Vagina (tissue), 2 donors: ENCODE measurements around the gene PINK1. TPM values are rescaled to one million over a fixed set of nuclear protein-coding genes. Genes with fewer than 3 reads are reported as not detected.

Experiments used
- DNase-seq, 2 donors: peaks; one replicate each; pipeline ENCODE4 v3.0.0-alpha.2; 2017; ENCODE audit errors: extremely low spot score in 2 of 2
- H3K27ac ChIP-seq: fragments of 200-600 bp; sonication (generic); one replicate; pipeline ENCODE4 v1.5.1; 2019
- H3K27me3 ChIP-seq: fragments of 200-600 bp; sonication (generic); one replicate; pipeline ENCODE4 v1.5.1; 2019
- H3K36me3 ChIP-seq, 2 donors: fragments of 200-600 bp; sonication (generic); one replicate each; pipeline ENCODE4 v1.5.1; 2017 to 2019
- H3K4me1 ChIP-seq: fragments of 200-600 bp; sonication (generic); one replicate; pipeline ENCODE4 v1.5.1; 2019
- H3K4me3 ChIP-seq, 2 donors: fragments of 200-600 bp; sonication (generic); 1 replicate in 1 of 2; 2 replicates in 1 of 2; pipeline ENCODE4 v1.5.1; 2016 to 2019
- H3K9me3 ChIP-seq: fragments of 200-600 bp; sonication (generic); one replicate; pipeline ENCODE4 v1.5.1; 2019
- POLR2A ChIP-seq, 2 donors: fragments of 450-650 bp; IDR thresholded peaks; one replicate each; pipeline ENCODE4 v1.6.1; 2017; ENCODE audit warnings: antibody characterized with exemption in 2 of 2, mild to moderate bottlenecking in 2 of 2, moderate library complexity in 2 of 2
- POLR2AphosphoS5 ChIP-seq, 2 donors: sonication (generic); formaldehyde crosslinking; IDR thresholded peaks; one replicate each; pipeline ENCODE4 v1.9.0; 2017; ENCODE audit warnings: antibody characterized with exemption in 2 of 2, mild to moderate bottlenecking in 2 of 2, low read depth in 1 of 2; ENCODE audit not compliant: insufficient read depth in 1 of 2
- intact Hi-C: fragments of 100-400 bp; cut with DNase I; formaldehyde crosslinking; loops from one replicate; pipeline ENCODE4 v1.15.1; 2023
- total RNA-seq: library from RNA; depleted of rRNA; stranded (reverse); fragments of >200 nt; gene quantifications from one replicate; pipeline ENCODE4 v1.2.3, GENCODE V29; 2016
- TF ChIP-seq, protein P1 (sequence below), 3 experiments: fragments of 450-650 bp in 2 of 3; fragments of 200-600 bp in 1 of 3; sonication (generic) in 1 of 3; IDR thresholded peaks; one replicate each; pipeline ENCODE4 v1.5.1; 2017 to 2019; ENCODE audit warnings: antibody characterized with exemption in 3 of 3, mild to moderate bottlenecking in 2 of 3, moderate library complexity in 2 of 3

The PINK1 gene
- total RNA-seq, 1 donor from 2014 or later = 113 TPM

GRCh38 chr1:20616847-20617487 is 16.3 kb upstream of the PINK1 start:
- no peak for DNase-seq
- Histone ChIP-seq H3K27me3 (no peaks in the 10 kb centered on the region), H3K9me3 (no peaks in the 10 kb centered on the region), H3K36me3 (no peaks in the 10 kb centered on the region), H3K4me3 (no peak overlapping the region), H3K4me1 (peaks cover 17% of the 10 kb centered on the region), H3K27ac (no peak overlapping the region)
- TF ChIP-seq, protein P1, sequence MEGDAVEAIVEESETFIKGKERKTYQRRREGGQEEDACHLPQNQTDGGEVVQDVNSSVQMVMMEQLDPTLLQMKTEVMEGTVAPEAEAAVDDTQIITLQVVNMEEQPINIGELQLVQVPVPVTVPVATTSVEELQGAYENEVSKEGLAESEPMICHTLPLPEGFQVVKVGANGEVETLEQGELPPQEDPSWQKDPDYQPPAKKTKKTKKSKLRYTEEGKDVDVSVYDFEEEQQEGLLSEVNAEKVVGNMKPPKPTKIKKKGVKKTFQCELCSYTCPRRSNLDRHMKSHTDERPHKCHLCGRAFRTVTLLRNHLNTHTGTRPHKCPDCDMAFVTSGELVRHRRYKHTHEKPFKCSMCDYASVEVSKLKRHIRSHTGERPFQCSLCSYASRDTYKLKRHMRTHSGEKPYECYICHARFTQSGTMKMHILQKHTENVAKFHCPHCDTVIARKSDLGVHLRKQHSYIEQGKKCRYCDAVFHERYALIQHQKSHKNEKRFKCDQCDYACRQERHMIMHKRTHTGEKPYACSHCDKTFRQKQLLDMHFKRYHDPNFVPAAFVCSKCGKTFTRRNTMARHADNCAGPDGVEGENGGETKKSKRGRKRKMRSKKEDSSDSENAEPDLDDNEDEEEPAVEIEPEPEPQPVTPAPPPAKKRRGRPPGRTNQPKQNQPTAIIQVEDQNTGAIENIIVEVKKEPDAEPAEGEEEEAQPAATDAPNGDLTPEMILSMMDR (IDR thresholded peaks at IDR 0.05) = no peak
- no peak for TF ChIP-seq POLR2A (IDR thresholded peaks at IDR 0.05)
- TF ChIP-seq POLR2AphosphoS5 (IDR thresholded peaks at IDR 0.05; ENCODE audit: insufficient read depth in 1 of 2, low read depth in 1 of 2) = no peak
- intact Hi-C loops = no loop called here

GRCh38 chr1:20618550-20618949 is 14.7 kb upstream of the PINK1 start:
- Histone ChIP-seq H3K4me1 (peaks cover 10% of the 10 kb centered on the region), H3K36me3 (no peaks in the 10 kb centered on the region), H3K4me3 (no peak overlapping the region), H3K27ac (no peak overlapping the region), H3K9me3 (no peaks in the 10 kb centered on the region), H3K27me3 (no peaks in the 10 kb centered on the region)
- intact Hi-C loops = no loop called here
- no peak for DNase-seq
- no peak for TF ChIP-seq POLR2A (IDR thresholded peaks at IDR 0.05)

DNA sequence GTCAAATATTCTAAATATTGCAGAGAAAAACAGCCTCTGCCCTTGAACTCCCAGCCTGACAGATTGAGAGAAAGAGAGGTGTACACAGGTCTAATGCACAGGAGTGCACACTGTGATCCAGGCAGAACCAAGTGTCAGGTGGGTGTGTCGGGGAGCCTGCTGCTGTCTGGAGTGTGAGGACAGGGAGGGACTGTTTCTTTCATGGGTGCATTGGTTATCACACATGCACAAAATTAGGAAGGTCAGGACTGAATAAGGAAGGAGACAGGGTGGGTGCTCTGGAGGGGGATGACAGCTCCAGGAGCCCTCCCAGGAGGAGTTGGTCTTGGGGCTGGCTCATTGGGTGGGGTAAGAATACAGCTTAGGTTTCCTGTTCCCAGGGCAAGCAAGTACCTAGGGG is 13.3 kb upstream of the PINK1 start:
- TF ChIP-seq, protein P1 (IDR thresholded peaks at IDR 0.05) = no peak
- no peak for TF ChIP-seq POLR2AphosphoS5 (IDR thresholded peaks at IDR 0.05; ENCODE audit: insufficient read depth in 1 of 2, low read depth in 1 of 2)
- no peak for TF ChIP-seq POLR2A (IDR thresholded peaks at IDR 0.05)
- no peaks in the 10 kb centered on the region for H3K9me3 ChIP-seq
- H3K36me3 ChIP-seq = no peaks in the 10 kb centered on the region
- no peak overlapping the region for H3K4me3 ChIP-seq
- no peaks in the 10 kb centered on the region for H3K4me1 ChIP-seq
- H3K27ac ChIP-seq = no peak overlapping the region
- intact Hi-C loops = no loop called here
- no peaks in the 10 kb centered on the region for H3K27me3 ChIP-seq
- DNase-seq = no peak

DNA sequence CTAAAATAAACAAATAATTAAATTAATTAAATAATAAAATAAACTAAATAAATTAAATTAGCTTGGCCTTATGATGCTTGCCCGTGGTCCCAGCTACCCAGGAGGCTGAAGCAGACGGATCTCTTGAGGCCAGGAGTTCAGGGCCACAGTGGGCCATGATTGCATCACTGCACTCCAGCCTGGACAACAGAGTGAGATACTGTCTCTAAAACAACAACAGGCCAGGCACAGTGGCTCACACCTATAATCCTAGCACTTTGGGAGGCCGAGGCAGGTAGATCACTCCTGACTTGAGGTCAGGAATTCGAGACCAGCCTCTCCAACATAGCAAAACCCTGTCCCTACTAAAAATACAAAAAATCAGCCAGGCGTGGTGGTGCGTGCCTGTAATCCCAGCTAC is 12.2 kb upstream of the PINK1 start:
- Histone ChIP-seq H3K4me1 (no peaks in the 10 kb centered on the region), H3K27me3 (no peaks in the 10 kb centered on the region), H3K27ac (no peak overlapping the region), H3K4me3 (no peak overlapping the region), H3K36me3 (no peaks in the 10 kb centered on the region), H3K9me3 (no peaks in the 10 kb centered on the region)
- TF ChIP-seq, protein P1 (IDR thresholded peaks at IDR 0.05) = no peak
- no peak for TF ChIP-seq POLR2A (IDR thresholded peaks at IDR 0.05)
- TF ChIP-seq POLR2AphosphoS5 (IDR thresholded peaks at IDR 0.05; ENCODE audit: insufficient read depth in 1 of 2, low read depth in 1 of 2) = no peak
- no peak for DNase-seq
- intact Hi-C loops = no loop called here

- no peak for DNase-seq
- intact Hi-C loops = no loop called here
- Histone ChIP-seq H3K27ac (no peak overlapping the region), H3K9me3 (no peaks in the 10 kb centered on the region), H3K36me3 (no peaks in the 10 kb centered on the region), H3K27me3 (no peaks in the 10 kb centered on the region), H3K4me1 (no peaks in the 10 kb centered on the region), H3K4me3 (no peak overlapping the region)
- TF ChIP-seq POLR2A (IDR thresholded peaks at IDR 0.05) (no peak), POLR2AphosphoS5 (IDR thresholded peaks at IDR 0.05; ENCODE audit: insufficient read depth in 1 of 2, low read depth in 1 of 2) (no peak)
- TF ChIP-seq, protein P1 (IDR thresholded peaks at IDR 0.05) = no peak
Measured at GRCh38 chr1:20624709-20625108, 8.5 kb upstream of the PINK1 start.
